Testis (tissue), 3 donors: Measurements from ENCODE around the gene AMOTL2. TPM values are rescaled to one million over a fixed set of nuclear protein-coding genes. Genes with fewer than 3 reads are reported as not detected.

ENCODE experiments used
- DNase-seq: peaks from one replicate; pipeline ENCODE4 v3.0.0-alpha.2; 2019
- H3K27ac ChIP-seq, 2 donors: fragments of 200-600 bp; sonication (generic); one replicate each; pipeline ENCODE4 v1.5.1; 2019
- H3K27me3 ChIP-seq: fragments of 200-600 bp; sonication (generic); one replicate; pipeline ENCODE4 v1.5.1; 2019
- H3K36me3 ChIP-seq: fragments of 200-600 bp; sonication (generic); one replicate; pipeline ENCODE4 v1.5.1; 2017; ENCODE audit warnings: low read depth; ENCODE audit errors: missing control alignments
- H3K4me1 ChIP-seq: fragments of 200-600 bp; sonication (generic); one replicate; pipeline ENCODE4 v1.5.1; 2019
- H3K4me3 ChIP-seq, 2 donors: fragments of 200-600 bp; sonication (generic); one replicate each; pipeline ENCODE4 v1.5.1; 2017 to 2019
- H3K9me3 ChIP-seq: fragments of 200-600 bp; sonication (generic); one replicate; pipeline ENCODE4 v1.5.1; 2017
- CTCF ChIP-seq, 3 experiments: fragments of 450-650 bp in 2 of 3; fragments of 200-600 bp in 1 of 3; sonication (generic) in 1 of 3; IDR thresholded peaks; one replicate each; pipeline ENCODE4 v1.5.1; 2016 to 2019; ENCODE audit warnings: antibody characterized with exemption in 3 of 3, mild to moderate bottlenecking in 2 of 3, moderate library complexity in 1 of 3
- POLR2A ChIP-seq: fragments of 450-650 bp; IDR thresholded peaks from one replicate; pipeline ENCODE4 v1.6.1; 2017; ENCODE audit warnings: antibody characterized with exemption, mild to moderate bottlenecking, moderate library complexity
- WGBS, 2 donors: methylation state at CpG; one replicate each; pipeline ENCODE4 v1.1.5; 2018; 5-methylcytosine and 5-hydroxymethylcytosine counted together
- intact Hi-C: fragments of 100-400 bp; cut with DNase I; formaldehyde crosslinking; loops from one replicate; pipeline ENCODE4 v1.15.1; 2023; ENCODE audit warnings: low total_unique reads
- polyA plus RNA-seq: library from polyadenylated mRNA; stranded (reverse); fragments of 350-450 nt; fragmentation: Illumina TruSeq; extraction: RNeasy Lipid Tissue Mini Kit (QIAGEN cat#74804); gene quantifications from one replicate; pipeline ENCODE4 v1.2.3, GENCODE V29; 2014; ENCODE audit warnings: low read depth, low replicate concordance; ENCODE audit not compliant: insufficient read depth
- total RNA-seq, 2 donors: library from RNA; depleted of rRNA; stranded (reverse); fragments of >200 nt; gene quantifications; one replicate each; pipeline ENCODE4 v1.2.3, GENCODE V29; 2016

The AMOTL2 gene
- total and polyA plus RNA-seq, 3 donors from 2014 or later: 19.6 to 61.0 (median 35.8) TPM

DNA sequence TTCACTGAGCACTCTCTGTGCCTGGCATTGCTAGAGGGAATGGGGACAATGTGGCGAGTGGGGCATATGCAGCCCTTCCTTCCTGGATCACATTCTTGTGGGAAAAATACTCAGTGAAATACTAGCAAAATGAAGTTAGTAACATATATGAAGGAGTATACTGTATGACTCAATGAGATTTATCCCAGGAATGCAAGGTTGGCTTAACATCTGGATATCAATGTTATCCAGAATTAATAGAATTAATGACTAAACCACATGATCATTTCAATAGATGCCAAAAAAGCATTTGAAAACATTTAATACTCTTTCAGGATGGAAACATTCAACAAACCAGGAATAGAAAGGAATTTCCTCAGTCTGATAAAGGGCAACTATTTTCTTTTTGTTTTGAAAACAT, 27.5 kb downstream of the AMOTL2 start:
- Histone ChIP-seq H3K4me1 (no peaks in the 10 kb centered on the region), H3K27ac (no peak overlapping the region), H3K4me3 (no peak overlapping the region), H3K27me3 (no peaks in the 10 kb centered on the region), H3K36me3 (no peaks in the 10 kb centered on the region), H3K9me3 (no peaks in the 10 kb centered on the region)
- no peak for DNase-seq
- 0 to 35% methylated on average over 1 of the region's 1 CpG for WGBS, 2 donors
- intact Hi-C loops: no loop called here
- TF ChIP-seq CTCF (IDR thresholded peaks at IDR 0.05): no peak
- TF ChIP-seq POLR2A: no peak

DNA sequence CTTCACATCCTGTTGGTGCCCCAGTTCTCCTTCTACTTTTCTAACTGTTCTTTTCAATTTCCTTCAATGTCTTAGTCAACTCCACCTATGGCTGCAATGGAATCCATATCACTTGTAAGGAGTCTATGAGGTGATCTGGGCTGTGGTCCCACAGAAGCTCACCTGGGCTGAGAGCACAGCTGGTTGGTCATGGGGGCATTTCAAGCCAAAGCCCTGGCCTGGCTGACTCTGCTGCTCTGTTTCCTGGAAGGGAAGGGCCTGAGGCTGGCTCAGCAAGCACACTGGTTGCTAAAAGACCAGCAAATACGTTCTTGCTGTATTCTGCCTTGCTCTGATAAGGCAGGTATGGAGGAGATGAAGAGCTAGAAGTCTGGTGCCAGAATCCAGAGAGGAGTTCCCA, 29.0 kb downstream of the AMOTL2 start:
- no peak overlapping the region for H3K4me3 ChIP-seq
- no peaks in the 10 kb centered on the region for H3K4me1 ChIP-seq
- no peaks in the 10 kb centered on the region for H3K27me3 ChIP-seq
- H3K36me3 ChIP-seq: no peaks in the 10 kb centered on the region
- no peaks in the 10 kb centered on the region for H3K9me3 ChIP-seq
- WGBS, 2 donors: 77 to 86% methylated on average over 1 of the region's 1 CpG
- intact Hi-C loops: no loop called here
- no peak for DNase-seq
- TF ChIP-seq POLR2A (no peak), CTCF (IDR thresholded peaks at IDR 0.05) (no peak)
- no peak overlapping the region for H3K27ac ChIP-seq

GRCh38 chr3:134344560-134344959, 29.7 kb downstream of the AMOTL2 start:
- no peak for TF ChIP-seq POLR2A
- no peak for TF ChIP-seq CTCF (IDR thresholded peaks at IDR 0.05)
- Histone ChIP-seq H3K4me3 (no peak overlapping the region), H3K36me3 (no peaks in the 10 kb centered on the region), H3K27me3 (no peaks in the 10 kb centered on the region), H3K27ac (no peak overlapping the region), H3K4me1 (no peaks in the 10 kb centered on the region), H3K9me3 (no peaks in the 10 kb centered on the region)
- no peak for DNase-seq
- 86 to 100% methylated on average over 2 of the region's 2 CpGs for WGBS, 2 donors
- intact Hi-C loops: no loop called here

- no peak for TF ChIP-seq CTCF (IDR thresholded peaks at IDR 0.05)
- no peak for TF ChIP-seq POLR2A
- intact Hi-C loops: no loop called here
- 95 to 96% methylated on average over 9 of the region's 9 CpGs for WGBS, 2 donors
Measured at GRCh38 chr3:134342259-134342658, 32.0 kb downstream of the AMOTL2 start.

DNA sequence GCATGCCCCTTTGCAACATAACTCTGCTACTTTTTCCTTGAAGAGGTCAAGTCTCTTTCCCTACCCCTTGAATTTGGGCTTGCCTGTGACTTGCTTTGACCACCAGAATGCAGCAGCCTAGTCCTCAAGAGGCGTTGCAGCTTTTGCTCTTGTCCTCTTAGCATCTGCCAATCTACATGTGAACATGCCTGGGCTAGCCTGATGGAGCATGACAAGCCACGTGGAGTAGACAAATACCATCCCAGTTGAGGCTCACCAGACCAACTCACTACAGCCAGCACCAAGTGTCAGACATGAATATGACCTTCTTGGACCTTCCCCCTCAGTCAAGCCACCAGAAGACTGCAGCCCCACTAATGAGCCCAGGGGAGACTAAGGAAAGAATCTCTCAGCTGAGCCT, 32.9 kb downstream of the AMOTL2 start:
- intact Hi-C loops: no loop called here
- Histone ChIP-seq H3K27me3 (no peaks in the 10 kb centered on the region), H3K4me1 (no peaks in the 10 kb centered on the region), H3K27ac (no peak overlapping the region), H3K9me3 (no peaks in the 10 kb centered on the region), H3K36me3 (no peaks in the 10 kb centered on the region), H3K4me3 (no peak overlapping the region)
- TF ChIP-seq CTCF (IDR thresholded peaks at IDR 0.05) (no peak), POLR2A (no peak)
- 97 to 100% methylated on average over 1 to 2 of the region's 2 CpGs for WGBS, 2 donors
- no peak for DNase-seq

More at GRCh38 chr3:134342259-134342658, 32.0 kb downstream of the AMOTL2 start:
- DNase-seq: no peak
- no peaks in the 10 kb centered on the region for H3K4me1 ChIP-seq
- no peaks in the 10 kb centered on the region for H3K36me3 ChIP-seq
- no peaks in the 10 kb centered on the region for H3K27me3 ChIP-seq
- H3K4me3 ChIP-seq: no peak overlapping the region
- H3K9me3 ChIP-seq: no peaks in the 10 kb centered on the region
- no peak overlapping the region for H3K27ac ChIP-seq
